IPS-18a (cell line): ENCODE measurements around the gene ZRANB3.
"Not testable (repeated sequence)": the region's sequence is repeated elsewhere in the genome, so short reads cannot be mapped to it uniquely, and the experiment has no call there.

ENCODE experiments used
- H3K27ac ChIP-seq: one replicate; pipeline ENCODE4 v1.5.1; 2013; ENCODE audit warnings: low read length
- H3K27me3 ChIP-seq: one replicate; pipeline ENCODE4 v1.6.1; 2013; ENCODE audit warnings: mild to moderate bottlenecking, low read length; ENCODE audit not compliant: control insufficient read depth, insufficient read depth
- H3K36me3 ChIP-seq: one replicate; pipeline ENCODE4 v1.6.1; 2013; ENCODE audit warnings: low read depth, low read length; ENCODE audit not compliant: control insufficient read depth
- H3K4me1 ChIP-seq: one replicate; pipeline ENCODE4 v1.6.1; 2013; ENCODE audit warnings: low read depth, low read length; ENCODE audit not compliant: control insufficient read depth
- H3K4me3 ChIP-seq: one replicate; pipeline ENCODE4 v1.5.1; 2013; ENCODE audit warnings: low read length
- H3K9ac ChIP-seq: one replicate; pipeline ENCODE4 v1.6.1; 2013; ENCODE audit warnings: mild to moderate bottlenecking, low read length, moderate library complexity
- H3K9me3 ChIP-seq: one replicate; pipeline ENCODE4 v1.6.1; 2013; ENCODE audit warnings: low read depth, low read length; ENCODE audit not compliant: control insufficient read depth

The ZRANB3 gene

GRCh38 chr2:135422898-135423297, 108.1 kb downstream of the ZRANB3 start:
- no peaks in the 10 kb centered on the region for H3K36me3 ChIP-seq
- H3K9me3 ChIP-seq: no peaks in the 10 kb centered on the region
- H3K27ac ChIP-seq: no peak overlapping the region
- no peaks in the 10 kb centered on the region for H3K4me1 ChIP-seq
- H3K27me3 ChIP-seq: no peaks in the 10 kb centered on the region
- H3K4me3 ChIP-seq: no peak overlapping the region
- H3K9ac ChIP-seq: no peak overlapping the region

DNA sequence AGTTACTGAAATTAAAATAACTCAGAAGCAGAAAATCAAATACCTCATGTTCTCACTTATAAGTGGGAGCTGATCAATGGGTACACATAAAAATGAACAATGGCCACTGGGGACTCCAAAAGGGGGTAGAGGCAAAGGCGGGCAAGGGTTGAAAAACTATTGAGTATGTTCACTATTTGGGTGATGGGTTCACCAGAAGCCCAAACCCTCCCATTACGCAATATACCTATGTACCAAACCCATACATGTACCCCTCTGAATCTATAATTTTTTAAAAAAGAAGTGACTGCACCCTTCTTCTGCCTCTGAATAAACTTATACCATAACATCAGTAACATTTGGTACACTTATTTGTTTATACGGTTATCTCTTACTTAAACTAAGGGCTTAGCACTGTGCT, 119.4 kb downstream of the ZRANB3 start:
- H3K4me3 ChIP-seq: no peak overlapping the region
- H3K9ac ChIP-seq: no peak overlapping the region
- H3K36me3 ChIP-seq: no peaks in the 10 kb centered on the region
- H3K4me1 ChIP-seq: no peaks in the 10 kb centered on the region
- H3K27ac ChIP-seq: no peak overlapping the region
- H3K9me3 ChIP-seq: no peaks in the 10 kb centered on the region
- no peaks in the 10 kb centered on the region for H3K27me3 ChIP-seq

DNA sequence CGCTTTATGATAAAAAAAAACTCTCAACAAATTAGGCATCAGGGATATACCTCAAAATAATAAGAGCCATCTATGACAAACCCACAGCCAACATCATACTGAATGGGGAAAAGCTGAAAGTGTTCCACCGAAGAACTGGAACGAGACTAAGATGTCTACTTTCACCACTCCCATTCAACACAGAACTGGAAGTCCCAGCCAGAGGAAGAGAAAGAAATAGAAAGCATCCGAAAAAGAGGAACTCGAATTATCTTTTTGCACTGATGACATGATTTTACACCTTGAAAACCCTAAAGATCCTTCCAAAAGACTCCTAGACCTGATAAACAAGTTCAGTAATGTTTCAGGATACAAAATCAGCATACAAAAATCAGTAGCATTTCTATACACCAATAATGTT, 121.6 kb downstream of the ZRANB3 start:
- no peaks in the 10 kb centered on the region for H3K36me3 ChIP-seq
- H3K9ac ChIP-seq: no peak overlapping the region
- H3K4me3 ChIP-seq: no peak overlapping the region
- no peaks in the 10 kb centered on the region for H3K4me1 ChIP-seq
- no peaks in the 10 kb centered on the region for H3K9me3 ChIP-seq
- no peaks in the 10 kb centered on the region for H3K27me3 ChIP-seq
- H3K27ac ChIP-seq: no peak overlapping the region

- not testable (repeated sequence) for H3K9me3 ChIP-seq, H3K9ac ChIP-seq, H3K36me3 ChIP-seq, H3K4me1 ChIP-seq, H3K27me3 ChIP-seq, H3K27ac ChIP-seq, H3K4me3 ChIP-seq
These were observed 134.8 kb downstream of the ZRANB3 start for GRCh38 chr2:135396259-135396658.

GRCh38 chr2:135386993-135387392, 144.0 kb downstream of the ZRANB3 start:
- no peaks in the 10 kb centered on the region for H3K27me3 ChIP-seq
- H3K36me3 ChIP-seq: no peaks in the 10 kb centered on the region
- no peak overlapping the region for H3K4me3 ChIP-seq
- no peak overlapping the region for H3K27ac ChIP-seq
- no peak overlapping the region for H3K9ac ChIP-seq
- H3K9me3 ChIP-seq: no peaks in the 10 kb centered on the region
- H3K4me1 ChIP-seq: no peaks in the 10 kb centered on the region

DNA sequence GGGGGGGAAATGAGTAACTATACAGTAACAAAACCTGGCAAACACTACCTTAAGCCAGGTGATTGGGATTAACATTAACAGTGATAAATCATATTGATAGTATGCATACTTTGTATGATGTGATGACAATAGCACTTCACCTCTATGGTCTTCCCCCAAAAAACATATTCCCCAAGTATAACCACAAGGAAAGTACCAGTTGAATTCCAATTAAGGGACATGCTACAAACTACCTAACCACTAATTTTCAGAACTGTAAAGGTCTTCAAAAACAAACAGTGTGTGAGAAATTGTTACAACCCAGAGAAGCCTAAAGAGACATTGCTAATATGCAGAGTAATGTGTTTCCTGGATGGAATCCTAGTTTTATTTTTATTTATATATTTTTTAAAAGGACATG, 152.4 kb downstream of the ZRANB3 start:
- Histone ChIP-seq H3K4me3 (no peak overlapping the region), H3K27me3 (no peaks in the 10 kb centered on the region), H3K4me1 (no peaks in the 10 kb centered on the region), H3K27ac (no peak overlapping the region), H3K9me3 (peaks cover 7% of the 10 kb centered on the region), H3K9ac (no peak overlapping the region), H3K36me3 (no peaks in the 10 kb centered on the region)

DNA sequence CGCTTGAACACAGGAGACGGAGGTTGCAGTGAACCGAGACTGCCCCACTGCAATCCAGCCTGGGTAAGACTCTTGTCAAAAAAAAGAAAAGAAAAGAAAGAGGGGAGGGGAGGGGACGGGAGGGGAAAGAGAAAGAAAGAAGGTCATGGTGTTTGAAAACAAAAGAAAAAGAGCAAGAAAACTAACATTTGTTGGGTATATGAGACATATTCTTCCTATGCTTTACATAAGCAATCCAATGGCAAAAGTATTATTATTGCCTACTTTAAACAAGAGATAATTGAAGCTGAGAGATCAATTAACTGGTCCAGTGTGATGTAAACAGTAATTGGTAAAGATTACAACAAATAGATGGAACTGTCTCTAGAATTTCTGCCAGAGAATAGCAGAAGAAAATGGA, 157.3 kb downstream of the ZRANB3 start:
- H3K4me1 ChIP-seq: no peaks in the 10 kb centered on the region

DNA sequence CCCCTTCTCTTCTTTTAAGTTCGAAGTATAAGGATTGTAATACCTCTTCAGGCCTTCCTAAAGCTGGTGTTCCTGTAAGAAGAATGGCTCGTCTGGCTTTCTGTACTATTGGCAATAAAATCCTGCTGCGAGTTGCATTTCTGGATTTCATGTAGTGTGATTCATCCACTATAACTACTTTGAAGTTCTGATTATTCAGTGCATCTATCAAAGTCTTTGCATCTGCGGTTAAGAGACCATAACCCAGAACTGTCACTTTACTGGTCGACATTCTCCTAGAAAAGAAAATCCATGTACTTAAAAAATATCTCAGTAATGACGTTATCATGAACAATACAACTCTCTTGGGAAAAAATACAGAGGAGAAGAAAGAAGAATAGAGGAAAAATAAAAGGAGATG, 181.1 kb downstream of the ZRANB3 start:
- no peaks in the 10 kb centered on the region for H3K27me3 ChIP-seq
- H3K4me1 ChIP-seq: no peaks in the 10 kb centered on the region
- H3K36me3 ChIP-seq: no peaks in the 10 kb centered on the region
- peaks cover 2% of the 10 kb centered on the region for H3K9me3 ChIP-seq
- no peak overlapping the region for H3K9ac ChIP-seq
- H3K4me3 ChIP-seq: no peak overlapping the region
- no peak overlapping the region for H3K27ac ChIP-seq

More for the DNA sequence above, 157.3 kb downstream of the ZRANB3 start:
- Histone ChIP-seq H3K27ac (no peak overlapping the region), H3K36me3 (no peaks in the 10 kb centered on the region), H3K27me3 (no peaks in the 10 kb centered on the region), H3K9ac (no peak overlapping the region), H3K9me3 (no peaks in the 10 kb centered on the region), H3K4me3 (no peak overlapping the region)

- not testable (repeated sequence) for H3K9me3 ChIP-seq, H3K27me3 ChIP-seq, H3K4me1 ChIP-seq, H3K27ac ChIP-seq, H3K4me3 ChIP-seq, H3K9ac ChIP-seq, H3K36me3 ChIP-seq
These were observed 182.8 kb downstream of the ZRANB3 start for GRCh38 chr2:135348096-135348704.

DNA sequence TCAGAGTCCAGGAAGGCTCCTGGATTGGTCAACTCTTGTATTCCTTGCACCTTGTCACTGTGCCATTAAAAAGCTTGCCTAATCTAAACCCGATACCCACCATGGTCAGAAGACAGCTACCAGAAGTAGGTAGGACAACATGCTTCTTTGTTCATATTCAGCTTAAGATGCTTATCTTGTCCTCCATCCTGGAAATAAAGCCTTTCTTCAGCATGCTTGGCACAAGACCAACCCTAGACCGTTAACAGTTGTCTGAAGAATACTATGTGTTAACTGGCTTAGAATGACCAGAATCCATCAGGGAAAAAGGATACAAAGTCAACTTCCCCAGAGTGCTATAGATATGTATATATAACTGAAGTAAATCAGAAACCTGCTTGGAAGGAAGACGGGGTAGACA, 193.9 kb downstream of the ZRANB3 start:
- H3K36me3 ChIP-seq: no peaks in the 10 kb centered on the region
- no peaks in the 10 kb centered on the region for H3K27me3 ChIP-seq
- no peak overlapping the region for H3K4me3 ChIP-seq
- no peaks in the 10 kb centered on the region for H3K4me1 ChIP-seq
- H3K9ac ChIP-seq: no peak overlapping the region
- H3K9me3 ChIP-seq: no peaks in the 10 kb centered on the region
- H3K27ac ChIP-seq: no peak overlapping the region

GRCh38 chr2:135335256-135335655, 195.8 kb downstream of the ZRANB3 start:
- no peaks in the 10 kb centered on the region for H3K9me3 ChIP-seq
- no peaks in the 10 kb centered on the region for H3K36me3 ChIP-seq
- H3K27me3 ChIP-seq: no peaks in the 10 kb centered on the region
- no peaks in the 10 kb centered on the region for H3K4me1 ChIP-seq
- no peak overlapping the region for H3K27ac ChIP-seq
- no peak overlapping the region for H3K4me3 ChIP-seq
- H3K9ac ChIP-seq: no peak overlapping the region

DNA sequence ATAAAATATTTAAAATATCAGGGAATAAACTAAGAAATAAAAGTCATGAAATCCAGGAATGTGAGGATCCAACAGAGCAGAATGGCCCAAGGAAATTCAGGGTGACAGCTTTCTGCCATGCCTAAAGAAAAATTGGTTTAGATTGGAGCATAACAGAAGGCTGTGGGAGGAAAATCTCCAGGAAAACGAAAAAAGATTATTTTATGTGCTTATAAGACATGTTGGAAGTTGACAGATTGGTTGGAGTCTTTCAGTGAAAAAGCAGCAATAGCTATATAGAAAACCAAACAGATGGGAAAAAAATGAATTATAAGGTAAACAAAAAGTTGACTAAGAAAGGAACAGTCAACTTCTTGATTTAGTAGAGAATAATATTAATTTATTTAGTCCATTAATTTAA, 203.9 kb downstream of the ZRANB3 start:
- H3K27ac ChIP-seq: no peak overlapping the region
- H3K9ac ChIP-seq: no peak overlapping the region
- no peaks in the 10 kb centered on the region for H3K9me3 ChIP-seq
- no peaks in the 10 kb centered on the region for H3K27me3 ChIP-seq
- no peaks in the 10 kb centered on the region for H3K4me1 ChIP-seq
- H3K36me3 ChIP-seq: no peaks in the 10 kb centered on the region
- no peak overlapping the region for H3K4me3 ChIP-seq
